ENCODE results near the gene IGFBP1. TPM values are rescaled to one million over a fixed set of nuclear protein-coding genes. Genes with fewer than 3 reads are reported as not detected.

Gene IGFBP1
- total and polyA plus RNA-seq, 2 of the 13 experiments (the other 11 are each of a cell fraction or from before 2014, with no cell fraction given): 5.4 to 885 TPM

- TF ChIP-seq, protein P1, sequence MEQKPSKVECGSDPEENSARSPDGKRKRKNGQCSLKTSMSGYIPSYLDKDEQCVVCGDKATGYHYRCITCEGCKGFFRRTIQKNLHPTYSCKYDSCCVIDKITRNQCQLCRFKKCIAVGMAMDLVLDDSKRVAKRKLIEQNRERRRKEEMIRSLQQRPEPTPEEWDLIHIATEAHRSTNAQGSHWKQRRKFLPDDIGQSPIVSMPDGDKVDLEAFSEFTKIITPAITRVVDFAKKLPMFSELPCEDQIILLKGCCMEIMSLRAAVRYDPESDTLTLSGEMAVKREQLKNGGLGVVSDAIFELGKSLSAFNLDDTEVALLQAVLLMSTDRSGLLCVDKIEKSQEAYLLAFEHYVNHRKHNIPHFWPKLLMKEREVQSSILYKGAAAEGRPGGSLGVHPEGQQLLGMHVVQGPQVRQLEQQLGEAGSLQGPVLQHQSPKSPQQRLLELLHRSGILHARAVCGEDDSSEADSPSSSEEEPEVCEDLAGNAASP (CRISPR knock-in tag; IDR thresholded peaks at IDR 0.05; ENCODE audit: borderline replicate concordance): 0 out of 2 replicates have a peak, but pooled peaks have one; percentile 16
- TF ChIP-seq SMARCC2 (IDR thresholded peaks at IDR 0.05) (no peak), FOXJ3 (CRISPR knock-in tag; IDR thresholded peaks at IDR 0.05; ENCODE audit: borderline replicate concordance) (no peak), ZNF3 (CRISPR knock-in tag; IDR thresholded peaks at IDR 0.05) (no peak), ZMYM4 (CRISPR knock-in tag; IDR thresholded peaks at IDR 0.05) (no peak), FOXA3 (CRISPR knock-in tag; IDR thresholded peaks at IDR 0.05) (no peak), SALL1 (CRISPR knock-in tag; IDR thresholded peaks at IDR 0.05) (0 out of 2 replicates have a peak, but pooled peaks have one; percentile 30), ZMYM3 (CRISPR knock-in tag; IDR thresholded peaks at IDR 0.05) (no peak), ZNF550 (CRISPR knock-in tag; IDR thresholded peaks at IDR 0.05; ENCODE audit: borderline replicate concordance) (no peak)
Observed at GRCh38 chr7:45938626-45939302, 50.5 kb downstream of the IGFBP1 start (continued).

- intact Hi-C loops (cut with micrococcal nuclease; ENCODE audit: unreplicated experiment): loop anchor here (1.0 to 2.0 kb wide), 3 partner anchors 113 to 413 kb away; no protein-coding TSS in a partner anchor
- no peaks in the 10 kb centered on the region for H3K9me3 ChIP-seq (ENCODE audit: low read length)
- no TSS peak for BruUV-seq (replicated peaks)
- no peak for TF ChIP-seq RFX1 (IDR thresholded peaks at IDR 0.05)
- no peak for TF ChIP-seq GTF2F1 (IDR thresholded peaks at IDR 0.05; ENCODE audit: low read length)
- no peak for TF ChIP-seq SAFB2 (CRISPR knock-in tag; IDR thresholded peaks at IDR 0.05; ENCODE audit: borderline replicate concordance, low read depth)
- no peak for TF ChIP-seq MATR3 (CRISPR knock-in tag; IDR thresholded peaks at IDR 0.05)
- TF ChIP-seq RBM39 (IDR thresholded peaks at IDR 0.05; ENCODE audit: low read depth, low read length, poor library complexity, severe bottlenecking): no peak
- no peak for TF ChIP-seq NAIF1 (CRISPR knock-in tag; IDR thresholded peaks at IDR 0.05; ENCODE audit: borderline replicate concordance)
- TF ChIP-seq ZNF549 (CRISPR knock-in tag; IDR thresholded peaks at IDR 0.05): no peak
- TF ChIP-seq KAT2B (IDR thresholded peaks at IDR 0.05; ENCODE audit: borderline replicate concordance, low read depth, low read length): no peak
- TF ChIP-seq SMARCC2 (IDR thresholded peaks at IDR 0.05): no peak
- TF ChIP-seq, protein P2, sequence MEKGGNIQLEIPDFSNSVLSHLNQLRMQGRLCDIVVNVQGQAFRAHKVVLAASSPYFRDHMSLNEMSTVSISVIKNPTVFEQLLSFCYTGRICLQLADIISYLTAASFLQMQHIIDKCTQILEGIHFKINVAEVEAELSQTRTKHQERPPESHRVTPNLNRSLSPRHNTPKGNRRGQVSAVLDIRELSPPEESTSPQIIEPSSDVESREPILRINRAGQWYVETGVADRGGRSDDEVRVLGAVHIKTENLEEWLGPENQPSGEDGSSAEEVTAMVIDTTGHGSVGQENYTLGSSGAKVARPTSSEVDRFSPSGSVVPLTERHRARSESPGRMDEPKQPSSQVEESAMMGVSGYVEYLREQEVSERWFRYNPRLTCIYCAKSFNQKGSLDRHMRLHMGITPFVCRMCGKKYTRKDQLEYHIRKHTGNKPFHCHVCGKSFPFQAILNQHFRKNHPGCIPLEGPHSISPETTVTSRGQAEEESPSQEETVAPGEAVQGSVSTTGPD (CRISPR knock-in tag; IDR thresholded peaks at IDR 0.05): no peak
- no peak for TF ChIP-seq ZSCAN29 (CRISPR knock-in tag; conservative IDR thresholded peaks at IDR 0.05)
- TF ChIP-seq U2AF2 (IDR thresholded peaks at IDR 0.05; ENCODE audit: low read depth, low read length): no peak
- no peak for TF ChIP-seq SAP130 (CRISPR knock-in tag; IDR thresholded peaks at IDR 0.05; ENCODE audit: low read depth)
- no peak for TF ChIP-seq SIN3B (IDR thresholded peaks at IDR 0.05; ENCODE audit: low read length)
Observed at GRCh38 chr7:45939574-45939973, 51.3 kb downstream of the IGFBP1 start.

More at GRCh38 chr7:45939574-45939973, 51.3 kb downstream of the IGFBP1 start:
- H3K27ac ChIP-seq (ENCODE audit: extremely low read length, insufficient read depth, low read length): no peak overlapping the region
- WGBS (ENCODE audit: low lambda C conversion rate): 48% methylated on average over 11 of the region's 11 CpGs
- no peak overlapping the region; the same call in 1 of the 2 replicates for H3K9ac ChIP-seq (ENCODE audit: insufficient read depth, low read depth, low read length)
- H3K4me2 ChIP-seq (ENCODE audit: low read depth, low read length): peak overlapping the region; percentile 43
- ATAC-seq (peak; percentile 18; the same call in 2 of the 3 replicates), FAIRE-seq (no peak), DNase-seq (ENCODE audit: low spot score) (no peak)
- no peaks in the 10 kb centered on the region for H3K79me2 ChIP-seq (ENCODE audit: insufficient read depth, low read length)
- H3K4me3 ChIP-seq (replicated peaks in 1 of 3; ENCODE audit: insufficient read depth in 1 of 3, low read depth in 2 of 3, low read length in 3 of 3): peak overlapping the region in 1 of 3 experiments; percentile 26; a peak in 1 of 6 replicates
- H3K4me1 ChIP-seq (ENCODE audit: insufficient read depth, low read length): peaks cover 21% of the 10 kb centered on the region; the same call in 1 of the 2 replicates
- H3K27me3 ChIP-seq (ENCODE audit: control insufficient read depth in 1 of 2, insufficient read depth in 2 of 2, low read length in 2 of 2): peaks cover 1 to 3% of the 10 kb centered on the region in 2 experiments; a peak in 2 of 5 replicates
- H3K36me3 ChIP-seq (replicated peaks in 1 of 2; ENCODE audit: control insufficient read depth in 1 of 2, insufficient read depth in 2 of 2, low read length in 2 of 2): no peaks in the 10 kb centered on the region
- H2AFZ ChIP-seq (ENCODE audit: low read length): no peak overlapping the region
- ChIA-PET CTCF (ENCODE audit: low intra/inter-chr PET ratio, low total read pairs) (interaction anchor here (0.8 to 1.5 kb wide), 2 partner anchors 16 to 413 kb away, joined by 3 to 9 read pairs; no protein-coding TSS in a partner anchor), POLR2A (no interaction called here)
- no peaks in the 10 kb centered on the region for H4K20me1 ChIP-seq (ENCODE audit: insufficient read depth, low read length)
- in situ Hi-C loops (cut with HindIII; ENCODE audit: extremely low pct_ligation_motif_present, low pct_unique_long_range_greater_than_20kb): loop anchor here (25.0 kb wide), 1 partner anchor 173 kb away; no protein-coding TSS in a partner anchor

All from HepG2 (cell line).